Tibial nerve (tissue), 3 donors: ENCODE data around the gene CROCC2.

Source experiments
- CTCF ChIP-seq, 5 experiments: fragments of 200-600 bp in 3 of 5; fragments of 450-650 bp in 2 of 5; sonication (generic) in 3 of 5; IDR thresholded peaks; one replicate each; pipeline ENCODE4 v1.5.1; 2016 to 2019; ENCODE audit warnings: antibody characterized with exemption in 5 of 5, mild to moderate bottlenecking in 3 of 5, moderate library complexity in 2 of 5
- POLR2A ChIP-seq, 2 donors: fragments of 450-650 bp; IDR thresholded peaks; one replicate each; pipeline ENCODE4 v1.6.1; 2017; ENCODE audit warnings: antibody characterized with exemption in 2 of 2, mild to moderate bottlenecking in 2 of 2, moderate library complexity in 2 of 2

GRCh38 chr2:240891492-240892340, 14.4 kb upstream of the CROCC2 start:
- no peak for TF ChIP-seq CTCF (IDR thresholded peaks at IDR 0.05)
- TF ChIP-seq POLR2A (IDR thresholded peaks at IDR 0.05): no peak
